SK-N-SH (cell line): ENCODE measurements around the gene OR10V1.
"Not testable (repeated sequence)": the region's sequence is repeated elsewhere in the genome, so short reads cannot be mapped to it uniquely, and the experiment has no call there.

Experiments
- CTCF ChIP-seq: fragments of 200-600 bp; sonication (generic); IDR thresholded peaks from 2 replicates; pipeline ENCODE4 v1.6.1; 2017; ENCODE audit warnings: antibody characterized with exemption, mild to moderate bottlenecking, moderate library complexity
- ELF1 ChIP-seq: IDR thresholded peaks from 2 replicates; pipeline ENCODE4 v1.4.0; 2012
- MAX ChIP-seq: IDR thresholded peaks from 2 replicates; pipeline ENCODE4 v1.4.0; 2012; ENCODE audit warnings: low read depth
- MEF2A ChIP-seq: IDR thresholded peaks from 2 replicates; pipeline ENCODE4 v1.4.0; 2012; ENCODE audit warnings: low read depth, borderline replicate concordance
- POLR2AphosphoS5 ChIP-seq: IDR thresholded peaks from 2 replicates; pipeline ENCODE4 v1.6.1; 2012; ENCODE audit warnings: low read depth, low read length
- YY1 ChIP-seq: IDR thresholded peaks from 2 replicates; pipeline ENCODE4 v1.4.0; 2012; ENCODE audit warnings: low read depth, mild to moderate bottlenecking

- not testable (repeated sequence) for TF ChIP-seq MAX, ELF1, POLR2AphosphoS5, MEF2A, YY1, CTCF
Measured at GRCh38 chr11:59700157-59700556, 13.5 kb downstream of the OR10V1 start.
